Right ventricle myocardium inferior (tissue), 1 donor: Measurements from ENCODE around the gene FAM187B. TPM values are rescaled to one million over a fixed set of nuclear protein-coding genes. Genes with fewer than 3 reads are reported as not detected.

Experiments used
- ATAC-seq: fragments of 200-7000 bp; cut with Tn5 transposase; one replicate; pipeline ENCODE4 v1.9.1; 2020; ENCODE audit warnings: mild to moderate bottlenecking, moderate library complexity
- DNase-seq: peaks from one replicate; pipeline ENCODE4 v3.0.0; 2021; ENCODE audit errors: missing footprints
- intact Hi-C: fragments of 100-400 bp; cut with DNase I; formaldehyde crosslinking; loops from one replicate; pipeline ENCODE4 v1.11.0; 2022
- long read RNA-seq: library from polyadenylated mRNA; unstranded; transcript quantifications from one replicate; pipeline ENCODE4 v2.0.0, GENCODE V29; 2021
- total RNA-seq: library from RNA; stranded (reverse); fragmentation: NEBNext Ultra II Directional; extraction: Animal tissue kit (Norgen Biotek cat#: 25700); gene quantifications from one replicate; pipeline ENCODE4 v1.2.1, GENCODE V29; 2021
- donor health status: DM: no; HTN: yes; CAD: no; lungs with severe emphysema.

Gene FAM187B
- not detected for total RNA-seq
- long read RNA-seq = 0 reads

DNA sequence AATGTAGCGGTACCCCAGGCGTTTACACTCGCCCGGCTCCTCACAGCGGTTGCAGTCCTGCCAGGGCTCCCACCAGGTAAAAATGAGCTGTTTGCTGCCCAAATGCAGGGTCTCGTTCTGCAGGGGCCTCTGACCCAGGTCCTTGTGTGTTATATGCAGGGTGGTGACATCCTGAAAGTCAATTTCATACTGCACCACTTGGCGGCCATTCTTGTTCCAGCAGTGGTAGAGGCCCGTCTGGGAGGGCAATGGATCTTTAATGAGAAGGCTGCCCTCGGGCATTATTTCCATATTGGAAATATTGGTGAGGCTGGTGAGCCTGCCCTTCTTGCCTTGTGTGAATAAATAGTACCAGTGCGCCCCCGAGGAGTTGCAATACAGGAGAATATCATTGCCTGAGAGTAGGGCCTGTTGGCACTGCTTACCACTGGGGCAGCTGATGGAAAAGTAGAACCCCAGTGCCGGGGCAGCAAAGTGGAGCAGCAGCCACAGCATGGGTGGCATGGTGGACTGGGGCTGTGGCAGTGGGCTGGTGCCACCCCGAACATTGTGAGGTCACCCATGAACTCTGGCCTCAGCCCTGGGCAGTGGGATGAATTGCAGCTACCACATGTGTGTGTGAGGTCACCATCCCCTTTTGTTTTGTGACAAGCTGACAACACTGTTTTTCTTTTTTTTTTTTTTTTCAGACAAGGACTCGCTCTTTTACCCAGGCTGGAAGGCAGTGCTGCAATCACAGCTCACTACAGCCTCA lies at the start of gene FAM187B:
TSS of gene FAM187B (minus strand) at position 563 of the 754 bp plus-strand sequence. CDS start at position 504, 59 bp downstream.
- no peak for DNase-seq
- no peak for ATAC-seq

DNA sequence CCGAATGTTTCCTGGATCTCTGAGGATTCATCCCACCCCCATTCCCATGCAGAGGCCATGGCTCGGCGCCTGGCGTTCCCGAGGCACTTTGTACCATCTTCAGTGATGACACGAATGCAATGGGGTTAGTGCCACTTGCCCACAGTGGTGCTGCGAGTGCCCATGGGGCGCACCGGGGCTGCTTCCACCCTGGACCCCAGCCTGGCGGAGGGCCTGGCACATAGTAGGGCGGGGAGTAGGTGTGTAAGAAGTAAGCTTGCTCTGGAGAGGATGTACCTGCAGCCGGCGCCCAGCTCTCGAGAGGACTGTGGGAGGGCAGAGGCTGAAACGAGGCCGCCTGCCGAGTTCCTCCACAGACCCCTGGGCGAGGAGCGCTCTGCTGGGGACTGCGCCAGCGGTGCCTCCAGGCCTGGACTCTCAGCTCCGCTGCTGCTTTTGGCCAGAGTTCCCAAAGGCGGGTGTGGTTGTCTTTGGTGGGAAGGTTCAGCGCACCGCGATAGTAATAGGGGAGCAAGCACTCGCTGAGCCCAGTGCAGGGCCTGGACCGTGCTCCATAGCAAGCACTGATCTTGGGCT lies 48.3 kb upstream of the FAM187B start:
- no peak for ATAC-seq
- intact Hi-C loops = no loop called here

More for the DNA sequence above, at the start of gene FAM187B:
- intact Hi-C loops = no loop called here

DNA sequence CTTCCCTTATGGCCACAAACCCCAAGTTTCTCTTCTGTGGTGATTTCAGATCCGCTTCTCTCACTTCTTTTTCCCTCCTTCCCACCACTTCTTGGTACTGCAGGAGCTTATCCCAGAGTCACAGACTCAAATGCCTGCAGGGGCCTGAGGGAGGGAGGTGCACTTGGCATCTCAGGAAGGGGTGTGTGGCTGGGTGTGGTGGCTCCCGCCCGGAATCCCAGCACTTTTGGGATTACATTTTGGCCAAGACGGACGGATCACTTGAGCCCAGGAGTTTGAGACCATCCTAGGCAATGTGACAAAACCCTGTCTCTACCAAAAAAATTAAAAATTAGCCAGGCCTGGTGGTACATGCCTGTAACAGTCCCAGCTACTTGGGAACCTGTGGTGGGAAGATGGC lies 45.8 kb upstream of the FAM187B start:
- intact Hi-C loops = no loop called here
- no peak for ATAC-seq
- no peak for DNase-seq

More for the DNA sequence above, 48.3 kb upstream of the FAM187B start:
- DNase-seq = peak; percentile 72

DNA sequence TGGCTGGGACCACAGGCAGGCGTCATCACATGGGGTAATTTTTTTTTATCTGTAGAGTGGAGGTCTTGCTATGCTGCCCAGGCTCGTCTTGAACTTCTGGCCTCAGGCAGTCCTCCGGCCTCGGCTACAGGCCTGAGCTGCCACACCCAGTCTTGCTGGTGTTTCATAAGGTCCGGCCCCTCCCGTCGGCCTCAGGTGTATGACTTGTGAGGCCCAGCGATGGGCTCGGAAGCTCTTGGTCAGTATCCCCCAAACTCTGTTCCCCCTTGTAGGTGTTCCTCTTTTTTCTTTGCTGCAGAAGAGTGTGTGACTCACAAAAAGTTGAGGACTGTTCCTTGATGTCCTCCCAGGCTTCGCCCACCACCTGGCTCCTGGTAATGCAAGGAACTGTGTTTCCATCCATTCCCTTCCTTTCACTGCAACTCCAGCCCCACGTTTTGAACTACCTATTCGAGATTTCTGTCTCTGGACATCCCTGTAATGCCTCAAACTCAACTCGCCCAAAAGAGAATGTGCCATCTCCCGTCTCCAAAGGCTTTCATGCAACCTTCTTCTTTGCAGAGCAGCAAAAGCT lies 45.2 kb upstream of the FAM187B start:
- DNase-seq = peak; percentile 65

DNA sequence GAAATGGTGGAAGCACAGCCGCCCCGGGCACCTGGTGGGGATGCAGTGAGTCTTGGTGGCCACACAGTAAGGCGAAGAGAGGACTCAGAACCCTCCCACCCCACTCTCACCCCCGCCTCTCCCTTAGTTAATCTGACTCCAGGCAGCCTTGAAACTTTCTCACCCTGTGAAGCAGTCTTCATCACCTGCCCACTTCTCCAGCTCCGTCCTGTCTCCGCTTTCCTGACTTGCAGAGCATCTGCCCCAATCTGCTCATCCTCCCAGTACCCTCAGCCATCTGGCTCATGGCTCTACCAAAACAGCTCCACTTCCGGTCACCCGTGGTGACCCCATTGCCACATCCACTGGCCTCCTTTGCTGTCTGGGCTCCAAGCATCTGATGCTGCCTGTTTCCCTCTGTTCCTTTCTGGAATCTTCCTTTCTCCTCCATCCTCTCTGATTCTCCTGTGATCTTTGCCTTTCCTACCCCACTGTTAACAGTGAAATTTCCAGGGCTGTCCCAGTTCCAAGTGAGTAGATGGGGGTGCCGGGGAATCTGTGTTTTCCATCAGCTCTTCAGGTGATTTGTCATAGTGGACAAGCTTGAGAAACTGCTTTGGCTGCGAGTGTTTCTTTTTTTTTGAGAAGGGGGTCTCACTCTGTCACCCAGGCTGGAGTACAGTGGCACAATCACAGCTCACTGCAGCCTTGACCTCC lies 44.6 kb upstream of the FAM187B start:
- no peak for ATAC-seq
- intact Hi-C loops = no loop called here
- peak; percentile 54 for DNase-seq

More for the DNA sequence above, 45.2 kb upstream of the FAM187B start:
- no peak for ATAC-seq
- intact Hi-C loops = no loop called here

DNA sequence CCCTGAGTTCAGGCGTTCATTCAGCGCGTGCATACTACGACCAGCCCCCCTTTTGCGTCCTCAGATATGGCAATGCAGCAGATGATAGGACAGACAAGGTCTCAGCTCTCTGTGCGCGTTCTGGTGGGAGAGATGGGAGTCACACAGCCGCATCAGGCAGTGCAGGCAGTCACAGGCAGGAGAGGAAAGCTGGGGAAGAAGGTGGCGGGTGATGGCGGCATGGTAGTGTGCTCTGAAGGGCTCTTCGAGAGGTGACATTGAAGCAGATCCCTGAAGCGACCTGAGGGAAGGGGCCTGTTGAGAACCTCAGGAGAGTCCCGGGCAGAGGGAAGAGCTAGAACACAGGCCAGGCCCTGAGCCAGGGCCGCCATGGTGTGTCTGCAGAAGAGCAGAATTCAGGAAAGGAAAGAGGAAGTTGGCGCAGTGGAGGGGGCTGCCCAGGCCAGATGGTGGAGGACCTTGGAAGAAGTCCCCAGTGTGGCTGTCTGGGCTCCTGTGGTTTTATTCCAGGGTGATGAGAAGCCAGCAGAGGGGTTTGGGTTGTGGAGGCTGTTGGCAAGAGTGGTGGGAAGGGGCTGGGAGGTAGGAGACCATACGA lies 43.7 kb upstream of the FAM187B start:
- intact Hi-C loops = no loop called here
- ATAC-seq = no peak
- peak; percentile 64 for DNase-seq

DNA sequence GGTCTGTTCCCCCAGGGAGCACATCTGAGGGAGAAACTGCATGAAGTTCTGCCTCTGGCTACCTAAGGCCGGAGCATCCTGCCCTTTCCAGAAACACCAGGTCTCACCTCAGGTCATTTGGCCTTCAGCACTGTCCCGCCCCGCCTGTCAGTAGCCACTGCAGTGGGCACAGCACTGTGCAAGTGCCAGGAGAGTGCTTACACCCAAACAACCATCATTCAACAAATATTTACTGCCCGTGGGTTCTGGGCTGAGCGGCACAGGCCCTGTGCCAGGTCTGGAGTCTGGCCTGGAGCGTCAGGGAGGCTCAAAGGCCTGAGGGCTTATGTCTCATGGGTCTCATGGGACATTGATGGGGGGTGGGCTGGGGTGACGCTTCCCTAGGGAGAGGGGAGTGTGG lies 43.0 kb upstream of the FAM187B start:
- DNase-seq (peak; percentile 45), ATAC-seq (no peak)
- intact Hi-C loops = no loop called here

DNA sequence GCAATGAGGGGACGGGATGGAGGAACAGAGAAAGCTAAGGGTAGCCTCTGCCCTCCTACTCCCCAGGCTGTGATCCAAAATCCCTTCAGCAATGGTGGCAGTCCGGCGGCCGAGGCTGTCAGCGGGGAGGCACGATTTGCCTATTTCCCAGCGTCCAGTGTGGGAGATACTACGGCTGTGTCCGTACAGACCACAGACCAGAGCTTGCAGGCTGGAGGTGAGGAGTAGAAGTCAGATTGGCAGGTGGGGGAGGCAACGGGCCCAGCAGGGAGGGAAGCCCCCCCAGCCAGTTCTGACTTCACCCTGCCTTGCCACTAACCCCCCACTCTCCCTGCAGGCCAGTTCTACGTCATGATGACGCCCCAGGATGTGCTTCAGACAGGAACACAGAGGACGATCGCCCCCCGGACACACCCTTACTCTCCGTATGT lies 41.9 kb upstream of the FAM187B start:
- ATAC-seq = no peak
- intact Hi-C loops = no loop called here
- DNase-seq = peak; percentile 53

DNA sequence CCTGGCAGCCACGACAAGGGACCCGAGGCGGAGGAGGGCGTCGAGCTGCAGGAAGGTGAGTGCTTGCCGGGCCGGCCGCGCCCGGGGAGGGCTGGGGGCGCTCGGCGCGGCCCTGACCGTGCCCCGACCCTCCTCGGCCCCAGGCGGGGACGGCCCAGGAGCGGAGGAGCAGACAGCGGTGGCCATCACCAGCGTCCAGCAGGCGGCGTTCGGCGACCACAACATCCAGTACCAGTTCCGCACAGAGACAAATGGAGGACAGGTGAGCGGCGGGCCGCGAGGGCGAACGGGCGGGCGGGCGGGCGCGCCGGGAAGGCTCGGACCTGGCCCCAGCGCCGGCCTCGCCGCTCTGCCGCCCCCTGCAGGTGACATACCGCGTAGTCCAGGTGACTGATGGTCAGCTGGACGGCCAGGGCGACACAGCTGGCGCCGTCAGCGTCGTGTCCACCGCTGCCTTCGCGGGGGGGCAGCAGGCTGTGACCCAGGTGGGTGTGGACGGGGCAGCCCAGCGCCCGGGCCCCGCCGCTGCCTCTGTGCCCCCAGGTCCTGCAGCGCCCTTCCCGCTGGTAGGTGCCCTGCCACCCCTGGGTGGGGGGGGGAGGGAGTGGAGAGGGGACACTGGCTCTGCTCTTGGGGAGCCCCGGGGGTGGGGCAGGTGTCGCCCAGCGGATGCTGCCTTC lies 41.0 kb upstream of the FAM187B start:
- DNase-seq (peak; percentile 94), ATAC-seq (peak; percentile 61)
- intact Hi-C loops = loop anchor here (5.0 to 10.0 kb wide), 4 partner anchors 57 to 225 kb away; partner anchors contain the start of genes FXYD7 and HPN

DNA sequence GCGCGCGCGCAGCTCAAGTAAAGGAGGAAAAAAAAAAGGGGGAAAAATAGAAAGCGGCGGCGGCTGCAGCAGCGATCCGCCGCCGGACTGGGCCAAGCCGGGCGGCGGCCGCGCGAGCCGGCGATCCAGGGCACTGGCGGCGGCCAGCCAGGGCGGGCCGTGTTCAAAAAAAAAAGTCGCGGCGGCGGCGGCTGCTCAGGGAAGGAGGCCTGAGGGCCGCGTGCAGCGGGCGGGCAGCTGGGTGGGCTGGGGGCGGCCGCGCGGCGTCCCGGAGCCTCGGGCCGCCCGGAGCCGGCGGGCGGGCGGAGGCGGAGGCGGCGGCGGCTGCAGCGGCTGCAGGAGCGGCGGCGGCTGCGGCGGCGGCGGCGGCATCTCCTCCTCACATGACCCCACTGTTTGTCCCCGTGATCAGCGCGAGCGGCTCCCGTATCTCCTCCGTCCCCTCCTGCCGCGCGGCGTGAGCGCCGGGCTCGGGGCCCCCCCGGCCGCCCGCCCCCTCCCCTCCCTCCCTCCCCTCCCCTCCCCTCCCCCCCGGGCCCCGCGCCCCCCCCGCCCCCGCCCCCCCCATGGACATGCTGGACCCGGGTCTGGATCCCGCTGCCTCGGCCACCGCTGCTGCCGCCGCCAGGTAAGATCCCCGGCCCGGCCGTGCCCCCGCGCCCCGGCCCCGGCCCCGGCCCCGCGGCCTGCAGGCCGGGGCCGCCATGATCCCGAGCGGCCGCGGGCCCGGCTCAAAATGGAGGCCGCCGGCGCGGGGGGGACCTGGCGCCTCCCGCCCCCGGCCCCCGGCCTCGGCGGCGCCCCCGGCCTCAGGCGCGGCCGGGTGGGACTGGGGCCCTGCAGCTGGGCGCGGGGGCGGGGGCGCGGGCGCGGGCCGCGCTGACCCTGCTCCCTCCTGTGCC lies 40.2 kb upstream of the FAM187B start, which contains the start of gene USF2:
TSS of gene USF2 (plus strand) at position 427 of the 902 bp plus-strand sequence. CDS start at position 567, 140 bp downstream.
- peak; percentile 86 for DNase-seq
- no peak for ATAC-seq
- intact Hi-C loops = loop anchor here (5.0 to 10.0 kb wide), 4 partner anchors 56 to 224 kb away; partner anchors contain the start of genes FXYD7 and HPN

DNA sequence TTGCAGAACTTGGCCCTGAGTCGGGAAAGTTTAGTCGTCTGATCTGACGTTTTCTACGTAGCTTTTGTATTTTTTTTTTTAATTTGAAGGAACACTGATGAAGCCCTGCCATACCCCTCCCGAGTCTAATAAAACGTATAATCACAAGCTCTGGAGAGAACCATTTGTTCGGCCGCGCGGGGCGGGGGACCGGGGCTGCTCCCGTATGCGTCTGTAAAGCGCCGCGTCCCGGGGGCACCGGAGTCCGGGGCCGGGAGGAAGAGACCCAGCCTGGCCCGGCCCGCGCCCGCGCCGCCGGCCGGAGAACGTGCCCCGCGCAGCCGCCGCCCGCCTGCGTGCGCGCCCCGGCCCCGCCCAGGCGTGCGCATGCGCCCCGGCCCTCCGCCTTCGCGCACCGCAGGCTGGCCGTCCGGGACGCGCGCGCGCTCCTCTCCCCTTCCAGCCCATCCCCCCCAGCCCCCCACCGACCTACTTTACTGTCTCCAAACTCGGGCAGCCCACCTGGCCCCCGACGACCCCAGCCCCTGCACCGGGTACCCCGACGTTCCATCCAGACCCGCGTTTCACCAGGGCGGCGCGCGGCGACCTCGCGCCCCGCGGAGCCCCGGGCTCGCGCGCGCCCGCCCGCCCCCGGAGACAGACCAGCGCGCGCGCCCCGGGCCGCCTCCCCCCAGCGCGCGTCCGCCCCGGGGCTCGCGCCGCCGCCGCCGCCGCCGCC lies 39.4 kb upstream of the FAM187B start:
- ATAC-seq = peak; percentile 80
- intact Hi-C loops = loop anchor here (5.0 to 10.0 kb wide), 4 partner anchors 56 to 223 kb away; partner anchors contain the start of genes FXYD7 and HPN

DNA sequence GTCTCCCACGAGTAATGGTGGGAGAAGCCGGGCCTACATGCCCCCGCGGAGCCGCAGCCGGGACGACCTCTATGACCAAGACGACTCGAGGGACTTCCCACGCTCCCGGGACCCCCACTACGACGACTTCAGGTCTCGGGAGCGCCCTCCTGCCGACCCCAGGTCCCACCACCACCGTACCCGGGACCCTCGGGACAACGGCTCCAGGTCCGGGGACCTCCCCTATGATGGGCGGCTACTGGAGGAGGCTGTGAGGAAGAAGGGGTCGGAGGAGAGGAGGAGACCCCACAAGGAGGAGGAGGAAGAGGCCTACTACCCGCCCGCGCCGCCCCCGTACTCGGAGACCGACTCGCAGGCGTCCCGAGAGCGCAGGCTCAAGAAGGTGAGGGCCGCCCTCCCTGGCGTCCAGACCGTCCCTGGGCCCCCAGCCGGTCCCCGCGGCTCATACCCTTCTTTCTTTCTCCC lies 38.8 kb upstream of the FAM187B start:
- intact Hi-C loops = loop anchor here (5.0 to 10.0 kb wide), 4 partner anchors 55 to 223 kb away; partner anchors contain the start of genes FXYD7 and HPN
- ATAC-seq = peak; percentile 31
- peak; percentile 83 for DNase-seq

More for the DNA sequence above, 39.4 kb upstream of the FAM187B start:
- DNase-seq = peak; percentile 92

DNA sequence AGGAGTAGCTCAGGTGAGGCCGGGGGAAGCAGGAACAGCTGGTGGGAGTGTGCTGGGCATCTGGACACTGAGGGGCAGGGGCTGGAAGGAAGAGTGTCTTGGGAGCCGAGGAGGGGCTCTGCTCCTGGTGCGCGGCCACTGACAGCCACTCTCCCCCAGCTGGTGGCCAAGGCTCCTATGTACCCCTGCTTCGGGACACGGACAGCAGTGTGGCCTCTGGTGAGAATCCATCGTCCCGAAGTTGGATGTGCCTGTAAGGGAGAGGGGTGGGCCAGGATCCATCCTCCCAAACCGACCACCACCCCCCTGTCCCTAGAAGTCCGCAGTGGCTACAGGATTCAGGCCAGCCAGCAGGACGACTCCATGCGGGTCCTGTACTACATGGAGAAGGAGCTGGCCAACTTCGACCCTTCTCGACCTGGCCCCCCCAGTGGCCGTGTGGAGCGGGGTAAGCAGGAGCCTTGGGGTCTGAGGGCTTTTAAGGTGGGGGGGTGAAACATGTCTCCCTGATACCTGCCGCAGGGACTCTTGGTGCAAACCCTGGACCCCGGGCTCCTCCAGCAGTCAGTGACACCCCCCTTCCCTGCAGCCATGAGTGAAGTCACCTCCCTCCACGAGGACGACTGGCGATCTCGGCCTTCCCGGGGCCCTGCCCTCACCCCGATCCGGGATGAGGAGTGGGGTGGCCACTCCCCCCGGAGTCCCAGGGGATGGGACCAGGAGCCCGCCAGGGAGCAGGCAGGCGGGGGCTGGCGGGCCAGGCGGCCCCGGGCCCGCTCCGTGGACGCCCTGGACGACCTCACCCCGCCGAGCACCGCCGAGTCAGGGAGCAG lies 38.2 kb upstream of the FAM187B start:
- DNase-seq (peak; percentile 70), ATAC-seq (peak; percentile 9)
- intact Hi-C loops = loop anchor here (5.0 to 10.0 kb wide), 4 partner anchors 54 to 222 kb away; partner anchors contain the start of genes FXYD7 and HPN

DNA sequence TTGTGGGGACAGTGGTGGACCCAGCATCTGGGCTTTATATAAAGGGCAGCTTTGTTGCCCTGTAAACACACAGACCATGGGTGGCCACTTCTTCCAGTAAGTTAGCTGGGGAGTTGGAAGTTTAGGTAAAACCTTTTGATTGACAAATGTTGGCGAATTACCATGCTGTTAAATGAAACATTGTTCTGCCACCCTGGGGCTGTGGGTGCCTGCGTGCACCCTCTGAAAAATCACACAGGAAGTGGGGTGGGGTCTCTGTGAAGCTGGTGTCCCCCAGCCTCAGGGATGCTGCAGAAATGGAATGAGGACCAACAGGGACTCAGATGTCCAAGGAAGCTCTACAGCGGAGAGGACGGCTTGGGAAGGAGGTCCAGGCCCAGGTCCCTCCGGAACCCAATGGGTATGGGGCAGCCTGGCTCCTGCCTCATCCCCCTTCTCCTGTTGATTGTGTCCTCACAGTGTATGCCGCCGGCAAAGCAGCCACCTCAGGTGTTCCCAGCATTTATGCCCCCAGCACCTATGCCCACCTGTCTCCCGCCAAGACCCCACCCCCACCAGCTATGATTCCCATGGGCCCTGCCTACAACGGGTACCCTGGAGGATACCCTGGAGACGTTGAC lies 37.5 kb upstream of the FAM187B start:
- DNase-seq (peak; percentile 27), ATAC-seq (no peak)
- intact Hi-C loops = loop anchor here (5.0 to 10.0 kb wide), 4 partner anchors 54 to 221 kb away; partner anchors contain the start of genes FXYD7 and HPN
